K562 (cell line): ENCODE measurements around the gene TCAP.

Source experiments
- ARID3A ChIP-seq: IDR thresholded peaks from 2 replicates; pipeline ENCODE4 v1.6.1; 2012; ENCODE audit warnings: low read depth, low read length, improper control_type of control experiment, borderline replicate concordance
- CREM ChIP-seq: IDR thresholded peaks from 2 replicates; pipeline ENCODE4 v1.6.1; 2014; ENCODE audit warnings: antibody characterized with exemption, low read depth
- CTBP1 ChIP-seq: fragments of 450-650 bp; IDR thresholded peaks from 2 replicates; pipeline ENCODE4 v1.6.1; 2016; ENCODE audit warnings: borderline replicate concordance
- CTCF ChIP-seq, 3 experiments: IDR thresholded peaks in 2 of 3; conservative IDR thresholded peaks in 1 of 3; 2 replicates each; pipeline ENCODE4 v1.5.1; 2011 to 2012; ENCODE audit warnings: low read length in 3 of 3, mild to moderate bottlenecking in 3 of 3, control low read depth in 2 of 3, improper control_type of control experiment in 1 of 3, inconsistent platforms in 1 of 3, low read depth in 1 of 3, mixed read lengths in 1 of 3, moderate library complexity in 1 of 3; ENCODE audit not compliant: insufficient read depth in 2 of 3
- EGR1 ChIP-seq: fragments of 450-650 bp; conservative IDR thresholded peaks from 2 replicates; pipeline ENCODE4 v1.6.1; 2017; ENCODE audit warnings: mild to moderate bottlenecking
- FOXA1 ChIP-seq: fragments of 450-650 bp; IDR thresholded peaks from 2 replicates; pipeline ENCODE4 v1.6.1; 2016; ENCODE audit warnings: mild to moderate bottlenecking, borderline replicate concordance
- HDAC6 ChIP-seq: IDR thresholded peaks from 2 replicates; pipeline ENCODE4 v1.6.1; 2012; ENCODE audit warnings: low read depth, mild to moderate bottlenecking, control low read depth, inconsistent platforms, low read length, moderate library complexity
- MAZ ChIP-seq, 2 experiments: fragments of 450-650 bp in 1 of 2; sonication (generic) in 1 of 2; formaldehyde crosslinking; IDR thresholded peaks in 1 of 2; conservative IDR thresholded peaks in 1 of 2; 2 replicates each; pipeline versions ENCODE4 v1.4.0 to v1.5.0; 2020; ENCODE audit warnings: mild to moderate bottlenecking in 1 of 2, missing genetic modification reagents in 1 of 2
- ZBTB34 ChIP-seq: fragments of 250-450 bp; sonication (Bioruptor Pico); IDR thresholded peaks from 2 replicates; pipeline ENCODE4 v1.8.0; 2021; ENCODE audit warnings: mild to moderate bottlenecking, moderate library complexity
- ZFP36 ChIP-seq: fragments of 150-350 bp; IDR thresholded peaks from 2 replicates; pipeline ENCODE4 v1.6.1; 2018; ENCODE audit warnings: low read length, low read depth; ENCODE audit not compliant: partially characterized antibody
- ZNF146 ChIP-seq: IDR thresholded peaks from one replicate; pipeline ENCODE4 v1.6.1; 2018; ENCODE audit warnings: missing compliant biosample characterization; ENCODE audit not compliant: unreplicated experiment
- ZNF395 ChIP-seq: fragments of 200-800 bp; sonication (Bioruptor generic); IDR thresholded peaks from 2 replicates; pipeline ENCODE4 v1.6.1; 2017; ENCODE audit warnings: missing genetic modification characterization, missing compliant biosample characterization
- ZNF407 ChIP-seq: fragments of 450-650 bp; IDR thresholded peaks from 2 replicates; pipeline ENCODE4 v1.6.1; 2016; ENCODE audit warnings: low read depth
- ZNF76 ChIP-seq: fragments of 250-450 bp; sonication (Bioruptor Pico); IDR thresholded peaks from 2 replicates; pipeline ENCODE4 v1.4.0; 2020; ENCODE audit warnings: mild to moderate bottlenecking, moderate library complexity, borderline replicate concordance

- no peak for TF ChIP-seq ZNF395 (CRISPR knock-in tag)
- TF ChIP-seq CTBP1 = no peak
- no peak for TF ChIP-seq ZBTB34 (CRISPR knock-in tag)
- TF ChIP-seq MAZ (CRISPR knock-in tag; conservative IDR thresholded peaks at IDR 0.05 in 1 of 2, IDR thresholded peaks at IDR 0.05 in 1 of 2) = no peak
- no peak for TF ChIP-seq ZNF146
- no peak for TF ChIP-seq EGR1
- no peak for TF ChIP-seq ZNF76 (CRISPR knock-in tag)
- no peak for TF ChIP-seq FOXA1
- TF ChIP-seq ARID3A = no peak
- TF ChIP-seq HDAC6 = no peak
- TF ChIP-seq CTCF (IDR thresholded peaks at IDR 0.05 in 2 of 3, conservative IDR thresholded peaks at IDR 0.05 in 1 of 3; ENCODE audit: insufficient read depth in 2 of 3, low read depth in 1 of 3, low read length in 3 of 3) = no peak
- TF ChIP-seq CREM = no peak
- TF ChIP-seq ZNF407 = no peak
- TF ChIP-seq ZFP36 = no peak
Observed at GRCh38 chr17:39643271-39643670, 21.9 kb upstream of the TCAP start.
